CD4-positive, alpha-beta T cell treated with Interleukin-10 for 1 hour (primary cell): ENCODE data around the gene ACAD11.

Experiments
- DNase-seq: peaks from one replicate; pipeline ENCODE4 v3.0.0-alpha.2; 2020

Gene ACAD11

GRCh38 chr3:132550579-132551305 is 108.9 kb downstream of the ACAD11 start:
- no peak for DNase-seq

GRCh38 chr3:132549890-132550578 is 109.6 kb downstream of the ACAD11 start:
- no peak for DNase-seq

GRCh38 chr3:132549169-132549568 is 110.4 kb downstream of the ACAD11 start:
- no peak for DNase-seq

- no peak for DNase-seq
Observed at GRCh38 chr3:132545471-132545870, 114.1 kb downstream of the ACAD11 start.

- DNase-seq, result no peak
Observed at GRCh38 chr3:132544130-132544529, 115.5 kb downstream of the ACAD11 start.

GRCh38 chr3:132543011-132543739 is 116.4 kb downstream of the ACAD11 start:
- DNase-seq, result no peak

GRCh38 chr3:132542577-132542976 is 117.0 kb downstream of the ACAD11 start:
- no peak for DNase-seq

- DNase-seq, result no peak
Observed at GRCh38 chr3:132539681-132540080, 119.9 kb downstream of the ACAD11 start.

GRCh38 chr3:132538072-132538471 is 121.5 kb downstream of the ACAD11 start:
- DNase-seq, result no peak

GRCh38 chr3:132537297-132537696 is 122.3 kb downstream of the ACAD11 start:
- DNase-seq, result no peak

GRCh38 chr3:132536442-132537153 is 123.0 kb downstream of the ACAD11 start:
- DNase-seq, result no peak

GRCh38 chr3:132535575-132536441 is 123.8 kb downstream of the ACAD11 start:
- peak; percentile 58 for DNase-seq

- no peak for DNase-seq
Observed at GRCh38 chr3:132530624-132531023, 129.0 kb downstream of the ACAD11 start.

GRCh38 chr3:132522353-132522752 is 137.3 kb downstream of the ACAD11 start:
- DNase-seq, result no peak

- DNase-seq, result no peak
Observed at GRCh38 chr3:132521901-132522300, 137.7 kb downstream of the ACAD11 start.

- no peak for DNase-seq
Observed at GRCh38 chr3:132519914-132520313, 139.7 kb downstream of the ACAD11 start.

GRCh38 chr3:132517311-132517710 is 142.3 kb downstream of the ACAD11 start:
- DNase-seq, result no peak

GRCh38 chr3:132513057-132513456 is 146.6 kb downstream of the ACAD11 start:
- DNase-seq, result no peak

- no peak for DNase-seq
Observed at GRCh38 chr3:132509506-132509905, 150.1 kb downstream of the ACAD11 start.

- no peak for DNase-seq
Observed at GRCh38 chr3:132509096-132509495, 150.5 kb downstream of the ACAD11 start.
